NCI-H2171 (cell line): ENCODE data around the gene KMT2B.

Experiments used
- DNase-seq: peaks from one replicate; lab custom pipeline; 2025; lab: John Stamatoyannopoulos, UW

KMT2B gene

DNA sequence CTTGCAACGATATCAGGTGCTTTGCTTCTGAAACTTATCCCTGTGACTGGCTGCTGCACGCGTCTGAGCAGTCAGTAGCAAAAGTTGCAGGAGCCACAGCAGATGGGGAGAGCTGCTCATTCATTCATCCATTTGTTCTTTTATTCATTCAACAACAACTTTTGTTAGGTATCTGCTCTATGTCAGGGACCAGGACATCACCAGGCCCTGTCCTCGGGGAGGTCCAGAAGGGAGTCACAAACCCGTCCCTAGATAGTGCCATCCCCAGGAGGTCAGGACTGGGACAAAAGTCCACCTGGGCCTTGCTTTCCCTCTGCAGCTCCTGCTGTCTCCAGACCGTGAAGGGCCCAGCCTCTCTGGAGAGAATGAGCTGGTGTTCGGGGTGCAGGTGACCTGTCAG is 60.2 kb downstream of the KMT2B start:
- DNase-seq, result no peak

DNA sequence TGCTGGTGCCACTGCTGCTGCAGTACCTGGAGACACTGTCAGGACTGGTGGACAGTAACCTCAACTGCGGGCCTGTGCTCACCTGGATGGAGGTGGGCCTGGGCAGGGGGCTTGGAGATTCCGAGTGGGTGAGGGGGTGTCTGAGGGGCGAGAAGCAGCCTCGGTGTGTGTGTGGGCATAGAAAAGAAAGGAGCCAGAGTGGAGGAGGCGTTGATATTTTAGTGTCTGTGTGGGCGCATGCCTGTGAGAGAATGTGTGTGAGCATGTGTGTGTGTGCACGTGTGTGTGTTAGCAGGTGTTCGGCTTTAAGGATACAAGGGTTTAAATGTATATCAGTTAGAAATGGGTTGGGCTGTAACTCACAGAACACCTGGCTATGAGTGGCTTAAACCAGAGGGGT is 61.2 kb downstream of the KMT2B start:
- no peak for DNase-seq

DNA sequence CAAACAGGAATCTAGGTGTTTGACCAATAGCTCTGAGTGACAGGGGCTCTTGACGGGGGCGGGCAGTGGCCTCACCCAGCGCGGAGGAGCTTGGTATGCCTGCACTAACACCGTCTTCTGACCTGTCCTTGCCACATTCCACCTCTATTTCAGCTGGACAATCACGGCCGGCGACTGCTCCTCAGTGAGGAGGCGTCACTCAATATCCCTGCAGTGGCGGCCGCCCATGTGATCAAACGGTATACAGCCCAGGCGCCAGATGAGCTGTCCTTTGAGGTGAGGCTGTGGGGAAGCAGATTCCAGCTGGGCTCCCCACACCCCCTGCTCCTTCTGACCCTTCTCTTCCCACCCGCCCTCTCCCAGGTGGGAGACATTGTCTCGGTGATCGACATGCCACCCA is 62.3 kb downstream of the KMT2B start:
- DNase-seq, result no peak

DNA sequence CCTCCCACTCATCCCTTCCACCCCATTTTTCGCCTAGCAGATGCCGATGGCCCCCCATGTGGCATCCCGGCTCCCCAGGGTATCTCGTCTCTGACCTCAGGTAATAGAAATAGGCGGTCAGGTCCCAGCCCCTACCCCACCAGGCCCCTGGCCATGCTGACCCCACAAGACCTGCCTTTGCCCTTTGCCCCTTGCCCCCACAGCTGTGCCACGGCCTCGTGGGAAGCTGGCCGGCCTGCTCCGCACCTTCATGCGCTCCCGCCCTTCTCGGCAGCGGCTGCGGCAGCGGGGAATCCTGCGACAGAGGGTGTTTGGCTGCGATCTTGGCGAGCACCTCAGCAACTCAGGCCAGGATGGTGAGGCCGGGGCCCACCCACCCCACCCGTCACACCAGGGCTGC is 62.9 kb downstream of the KMT2B start:
- no peak for DNase-seq

GRCh38 chr19:35781650-35782049 is 63.8 kb downstream of the KMT2B start:
- DNase-seq, result no peak

DNA sequence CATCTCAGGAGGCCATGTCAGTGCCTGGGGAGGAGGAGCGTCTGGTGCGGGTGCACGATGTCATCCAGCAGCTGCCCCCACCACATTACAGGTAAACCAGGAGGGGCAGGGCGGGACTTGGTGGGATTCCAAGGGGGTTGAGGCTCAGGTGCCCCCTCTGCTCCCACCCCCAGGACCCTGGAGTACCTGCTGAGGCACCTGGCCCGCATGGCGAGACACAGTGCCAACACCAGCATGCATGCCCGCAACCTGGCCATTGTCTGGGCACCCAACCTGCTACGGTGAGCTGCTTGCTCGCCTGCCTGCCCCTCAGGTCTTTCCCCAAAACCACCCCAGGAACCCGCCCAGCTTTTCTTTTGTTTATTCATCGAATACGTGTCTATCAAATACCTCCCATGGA is 64.8 kb downstream of the KMT2B start:
- DNase-seq, result no peak

GRCh38 chr19:35783469-35784434 is 65.9 kb downstream of the KMT2B start:
- DNase-seq, result no peak

DNA sequence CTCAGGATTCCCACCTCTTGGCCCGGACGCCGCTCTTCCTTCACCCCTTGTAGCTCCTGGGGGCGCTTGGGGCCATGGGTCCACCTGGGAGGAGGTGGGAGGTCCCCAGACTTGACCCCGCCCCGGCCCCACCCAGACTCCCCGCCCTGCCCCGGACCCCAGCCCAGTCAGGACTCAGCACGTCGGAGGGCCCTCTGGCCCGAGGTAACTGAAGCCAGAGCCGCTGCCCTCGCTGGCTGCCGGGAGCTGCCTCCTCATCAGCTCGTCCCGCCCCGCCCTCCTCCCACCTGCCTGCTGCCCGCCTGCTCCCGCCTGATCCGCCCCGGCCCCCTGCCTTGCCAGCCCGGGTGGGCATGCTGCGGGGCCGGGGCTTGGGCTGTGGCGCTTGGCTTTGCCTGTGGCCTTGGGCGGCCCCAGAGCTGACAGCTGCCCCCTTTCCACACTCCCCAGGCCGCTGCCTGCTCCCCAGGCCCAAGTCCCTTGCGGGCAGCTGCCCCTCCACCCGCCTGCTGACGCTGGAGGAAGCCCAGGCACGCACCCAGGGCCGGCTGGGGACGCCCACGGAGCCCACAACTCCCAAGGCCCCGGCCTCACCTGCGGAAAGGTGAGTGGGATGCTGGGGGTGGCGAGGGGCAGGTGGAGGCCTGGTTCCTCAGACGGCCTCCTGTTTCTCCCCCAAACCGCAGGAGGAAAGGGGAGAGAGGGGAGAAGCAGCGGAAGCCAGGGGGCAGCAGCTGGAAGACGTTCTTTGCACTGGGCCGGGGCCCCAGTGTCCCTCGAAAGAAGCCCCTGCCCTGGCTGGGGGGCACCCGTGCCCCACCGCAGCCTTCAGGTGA is 66.9 kb downstream of the KMT2B start:
- DNase-seq, result no peak

- DNase-seq, result no peak
Observed at GRCh38 chr19:35785339-35785627, 67.5 kb downstream of the KMT2B start.

DNA sequence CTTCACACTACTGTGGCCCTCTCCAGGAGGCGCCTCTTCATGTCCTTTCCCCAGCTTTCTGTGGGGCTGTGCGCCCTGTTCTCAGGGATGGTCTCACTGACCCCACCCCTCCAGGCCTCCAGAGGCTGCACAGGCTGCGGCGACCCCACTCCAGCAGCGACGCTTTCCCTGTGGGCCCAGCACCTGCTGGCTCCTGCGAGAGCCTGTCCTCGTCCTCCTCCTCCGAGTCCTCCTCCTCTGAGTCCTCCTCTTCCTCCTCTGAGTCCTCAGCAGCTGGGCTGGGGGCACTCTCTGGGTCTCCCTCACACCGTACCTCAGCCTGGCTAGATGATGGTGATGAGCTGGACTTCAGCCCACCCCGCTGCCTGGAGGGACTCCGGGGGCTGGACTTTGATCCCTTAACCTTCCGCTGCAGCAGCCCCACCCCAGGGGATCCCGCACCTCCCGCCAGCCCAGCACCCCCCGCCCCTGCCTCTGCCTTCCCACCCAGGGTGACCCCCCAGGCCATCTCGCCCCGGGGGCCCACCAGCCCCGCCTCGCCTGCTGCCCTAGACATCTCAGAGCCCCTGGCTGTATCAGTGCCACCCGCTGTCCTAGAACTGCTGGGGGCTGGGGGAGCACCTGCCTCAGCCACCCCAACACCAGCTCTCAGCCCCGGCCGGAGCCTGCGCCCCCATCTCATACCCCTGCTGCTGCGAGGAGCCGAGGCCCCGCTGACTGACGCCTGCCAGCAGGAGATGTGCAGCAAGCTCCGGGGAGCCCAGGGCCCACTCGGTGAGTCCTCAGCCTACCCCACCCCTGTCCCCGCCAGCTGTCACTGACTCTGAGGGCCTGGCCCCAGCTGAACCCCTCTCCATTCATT is 68.7 kb downstream of the KMT2B start:
- no peak for DNase-seq

DNA sequence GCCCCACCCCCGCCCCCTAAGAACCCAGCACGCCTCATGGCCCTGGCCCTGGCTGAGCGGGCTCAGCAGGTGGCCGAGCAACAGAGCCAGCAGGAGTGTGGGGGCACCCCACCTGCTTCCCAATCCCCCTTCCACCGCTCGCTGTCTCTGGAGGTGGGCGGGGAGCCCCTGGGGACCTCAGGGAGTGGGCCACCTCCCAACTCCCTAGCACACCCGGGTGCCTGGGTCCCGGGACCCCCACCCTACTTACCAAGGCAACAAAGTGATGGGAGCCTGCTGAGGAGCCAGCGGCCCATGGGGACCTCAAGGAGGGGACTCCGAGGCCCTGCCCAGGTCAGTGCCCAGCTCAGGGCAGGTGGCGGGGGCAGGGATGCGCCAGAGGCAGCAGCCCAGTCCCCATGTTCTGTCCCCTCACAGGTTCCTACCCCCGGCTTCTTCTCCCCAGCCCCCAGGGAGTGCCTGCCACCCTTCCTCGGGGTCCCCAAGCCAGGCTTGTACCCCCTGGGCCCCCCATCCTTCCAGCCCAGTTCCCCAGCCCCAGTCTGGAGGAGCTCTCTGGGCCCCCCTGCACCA is 69.5 kb downstream of the KMT2B start:
- no peak for DNase-seq
